SK-N-SH (cell line): Measurements from ENCODE around the gene VOPP1.

Experiments used
- FOSL2 ChIP-seq: IDR thresholded peaks from 2 replicates; pipeline ENCODE4 v1.4.0; 2012; ENCODE audit warnings: low read depth, mild to moderate bottlenecking, moderate library complexity, borderline replicate concordance
- GABPA ChIP-seq: IDR thresholded peaks from 2 replicates; pipeline ENCODE4 v1.4.0; 2012; ENCODE audit warnings: low read depth, mild to moderate bottlenecking
- GATA2 ChIP-seq: sonication (generic); formaldehyde crosslinking; IDR thresholded peaks from 2 replicates; pipeline ENCODE4 v1.5.0; 2020; ENCODE audit warnings: mild to moderate bottlenecking, missing genetic modification reagents
- POLR2AphosphoS5 ChIP-seq: IDR thresholded peaks from 2 replicates; pipeline ENCODE4 v1.6.1; 2012; ENCODE audit warnings: low read depth, low read length
- TF ChIP-seq, protein P1 (sequence below): fragments of 200-600 bp; sonication (generic); IDR thresholded peaks from 2 replicates; pipeline ENCODE4 v1.6.1; 2017; ENCODE audit warnings: antibody characterized with exemption, mild to moderate bottlenecking, moderate library complexity

DNA sequence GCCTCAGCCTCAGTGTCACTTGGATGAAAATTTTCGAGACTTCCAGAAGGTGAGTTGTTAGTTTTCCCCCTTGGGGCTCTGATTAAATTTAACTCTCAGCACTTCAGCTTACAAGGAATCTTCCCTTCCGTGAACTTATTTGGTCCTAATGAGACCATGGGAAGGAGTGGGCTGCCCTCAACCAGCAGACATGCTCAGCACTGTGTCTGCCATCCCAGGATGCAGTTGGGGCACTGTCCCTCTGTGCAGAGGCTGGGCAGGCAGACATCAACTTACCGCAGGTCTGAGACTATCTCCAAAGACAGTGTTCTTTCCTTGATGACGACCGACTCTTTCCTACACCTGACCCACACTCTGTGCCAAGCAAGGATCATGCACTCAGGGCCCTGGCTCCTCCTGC lies 36.7 kb downstream of the VOPP1 start:
- TF ChIP-seq, protein P1, sequence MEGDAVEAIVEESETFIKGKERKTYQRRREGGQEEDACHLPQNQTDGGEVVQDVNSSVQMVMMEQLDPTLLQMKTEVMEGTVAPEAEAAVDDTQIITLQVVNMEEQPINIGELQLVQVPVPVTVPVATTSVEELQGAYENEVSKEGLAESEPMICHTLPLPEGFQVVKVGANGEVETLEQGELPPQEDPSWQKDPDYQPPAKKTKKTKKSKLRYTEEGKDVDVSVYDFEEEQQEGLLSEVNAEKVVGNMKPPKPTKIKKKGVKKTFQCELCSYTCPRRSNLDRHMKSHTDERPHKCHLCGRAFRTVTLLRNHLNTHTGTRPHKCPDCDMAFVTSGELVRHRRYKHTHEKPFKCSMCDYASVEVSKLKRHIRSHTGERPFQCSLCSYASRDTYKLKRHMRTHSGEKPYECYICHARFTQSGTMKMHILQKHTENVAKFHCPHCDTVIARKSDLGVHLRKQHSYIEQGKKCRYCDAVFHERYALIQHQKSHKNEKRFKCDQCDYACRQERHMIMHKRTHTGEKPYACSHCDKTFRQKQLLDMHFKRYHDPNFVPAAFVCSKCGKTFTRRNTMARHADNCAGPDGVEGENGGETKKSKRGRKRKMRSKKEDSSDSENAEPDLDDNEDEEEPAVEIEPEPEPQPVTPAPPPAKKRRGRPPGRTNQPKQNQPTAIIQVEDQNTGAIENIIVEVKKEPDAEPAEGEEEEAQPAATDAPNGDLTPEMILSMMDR: no peak
- TF ChIP-seq POLR2AphosphoS5: no peak
- no peak for TF ChIP-seq FOSL2
- no peak for TF ChIP-seq GATA2
- no peak for TF ChIP-seq GABPA
